ENCODE results near the gene LRWD1.
"Not testable (repeated sequence)": the region's sequence is repeated elsewhere in the genome, so short reads cannot be mapped to it uniquely, and the experiment has no call there.

- not testable (repeated sequence) for TF ChIP-seq CTCF (IDR thresholded peaks at IDR 0.05; ENCODE audit: poor library complexity); EZH2phosphoT487 (IDR thresholded peaks at IDR 0.05; ENCODE audit: low read depth, severe bottlenecking, unreplicated experiment)
Observed at GRCh38 chr7:102498321-102498720, 33.5 kb downstream of the LRWD1 start.
